ENCODE results near the gene PSMB2. TPM values are rescaled to one million over a fixed set of nuclear protein-coding genes. Genes with fewer than 3 reads are reported as not detected.
A peak's percentile ranks its signal among the peaks of the same experiment; 100 is the strongest.

The PSMB2 gene
- total RNA-seq, 1 experiment from 2014 or later: 82.6 TPM

DNA sequence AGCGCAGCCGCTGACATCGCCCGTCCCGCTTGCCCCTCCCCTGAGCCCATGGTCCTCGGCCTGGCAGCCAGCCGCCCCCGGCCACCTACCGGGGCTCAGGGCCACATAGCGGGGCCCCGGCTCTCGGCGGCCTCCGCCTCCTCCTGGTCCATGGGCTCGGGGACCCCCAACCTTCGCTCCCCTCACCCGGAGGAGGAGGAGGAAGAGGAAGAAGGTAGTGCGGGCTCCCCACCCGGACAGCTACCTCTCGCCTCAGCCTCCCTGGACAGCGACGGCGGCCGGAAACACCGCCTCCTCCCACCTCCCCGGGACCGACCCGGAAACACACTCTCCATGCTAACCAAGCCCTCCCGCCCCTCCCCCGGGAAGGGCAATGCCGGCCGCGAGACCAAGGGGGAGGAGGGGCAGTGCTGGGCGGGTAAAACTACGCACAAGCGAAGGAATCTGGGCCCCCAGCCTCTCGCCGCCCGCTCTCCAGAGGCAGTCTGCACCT lies 84.2 kb downstream of the PSMB2 start, which contains the start of gene KIAA0319L:
Gene KIAA0319L, minus strand, starts transcription at position 286 of the 493 bp plus-strand sequence. CDS start 2,912 bp downstream, outside the sequence.
- H3K4me3 Mint-ChIP-seq (ENCODE audit: unreplicated experiment): peak within 1 kb of the TSS; percentile 94
- peak; percentile 88 for DNase-seq (ENCODE audit: unreplicated experiment)
- peaks cover 50% of the 10 kb centered on the region for H3K4me1 Mint-ChIP-seq (ENCODE audit: insufficient read depth, unreplicated experiment)
- TF ChIP-seq, protein P1, sequence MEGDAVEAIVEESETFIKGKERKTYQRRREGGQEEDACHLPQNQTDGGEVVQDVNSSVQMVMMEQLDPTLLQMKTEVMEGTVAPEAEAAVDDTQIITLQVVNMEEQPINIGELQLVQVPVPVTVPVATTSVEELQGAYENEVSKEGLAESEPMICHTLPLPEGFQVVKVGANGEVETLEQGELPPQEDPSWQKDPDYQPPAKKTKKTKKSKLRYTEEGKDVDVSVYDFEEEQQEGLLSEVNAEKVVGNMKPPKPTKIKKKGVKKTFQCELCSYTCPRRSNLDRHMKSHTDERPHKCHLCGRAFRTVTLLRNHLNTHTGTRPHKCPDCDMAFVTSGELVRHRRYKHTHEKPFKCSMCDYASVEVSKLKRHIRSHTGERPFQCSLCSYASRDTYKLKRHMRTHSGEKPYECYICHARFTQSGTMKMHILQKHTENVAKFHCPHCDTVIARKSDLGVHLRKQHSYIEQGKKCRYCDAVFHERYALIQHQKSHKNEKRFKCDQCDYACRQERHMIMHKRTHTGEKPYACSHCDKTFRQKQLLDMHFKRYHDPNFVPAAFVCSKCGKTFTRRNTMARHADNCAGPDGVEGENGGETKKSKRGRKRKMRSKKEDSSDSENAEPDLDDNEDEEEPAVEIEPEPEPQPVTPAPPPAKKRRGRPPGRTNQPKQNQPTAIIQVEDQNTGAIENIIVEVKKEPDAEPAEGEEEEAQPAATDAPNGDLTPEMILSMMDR (IDR thresholded peaks at IDR 0.05; ENCODE audit: unreplicated experiment): no peak
- no peaks in the 10 kb centered on the region for H3K27me3 Mint-ChIP-seq (ENCODE audit: insufficient read depth, unreplicated experiment)
- no peaks in the 10 kb centered on the region for H3K9me3 Mint-ChIP-seq (ENCODE audit: unreplicated experiment)
- POLR2A ChIA-PET: interaction anchor here (0.6 to 9.9 kb wide), 17 partner anchors 8 to 364 kb away, joined by 3 to 212 read pairs (median 7); partner anchors contain the start of genes CLSPN, PSMB2 and SFPQ
- BruUV-seq (replicated peaks): no TSS peak
- CTCF ChIA-PET: interaction anchor here (0.6 to 3.4 kb wide), 12 partner anchors 11 to 798 kb away, joined by 3 to 31 read pairs (median 4); no protein-coding TSS in a partner anchor
- H3K36me3 Mint-ChIP-seq (ENCODE audit: insufficient read depth, unreplicated experiment): peaks cover 32% of the 10 kb centered on the region
- H3K27ac Mint-ChIP-seq (ENCODE audit: low read depth, unreplicated experiment): peak within 1 kb of the TSS; percentile 93
- intact Hi-C loops (cut with micrococcal nuclease): loop anchor here (2.0 kb wide), 1 partner anchor 108 kb away; no protein-coding TSS in a partner anchor

DNA sequence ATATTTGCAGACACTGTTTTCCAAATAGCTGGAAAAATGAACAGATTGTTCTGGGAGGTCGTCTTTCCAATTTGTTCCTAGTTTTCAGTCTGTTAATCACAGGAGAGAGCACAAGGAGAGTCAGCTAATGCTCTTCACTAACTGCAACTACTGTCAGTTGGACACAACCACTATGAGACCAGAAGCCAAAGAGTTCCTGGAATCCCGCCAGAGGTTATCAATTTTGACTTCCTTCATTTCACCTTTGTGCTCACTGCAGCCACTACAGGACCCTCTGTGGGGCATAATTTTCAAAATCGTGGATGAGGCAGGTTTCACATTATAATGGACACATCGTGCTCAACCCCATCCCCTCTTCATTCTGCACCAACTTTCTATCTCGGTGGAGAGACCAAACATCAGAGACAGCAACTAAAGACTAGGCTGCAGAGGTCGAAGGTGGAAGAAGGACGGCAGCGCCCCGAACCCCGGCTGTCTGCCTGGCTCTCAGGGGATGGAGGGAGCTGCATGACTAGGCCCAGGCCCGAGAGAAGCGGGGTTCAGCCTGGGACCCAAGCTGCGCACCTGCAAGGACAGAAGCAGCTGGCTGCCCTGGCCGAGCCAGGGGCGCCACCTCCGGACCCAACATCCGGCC lies 84.7 kb downstream of the PSMB2 start:
- Mint-ChIP-seq H3K36me3 (ENCODE audit: insufficient read depth, unreplicated experiment) (peaks cover 34% of the 10 kb centered on the region), H3K4me1 (ENCODE audit: insufficient read depth, unreplicated experiment) (peaks cover 45% of the 10 kb centered on the region), H3K9me3 (ENCODE audit: unreplicated experiment) (no peaks in the 10 kb centered on the region), H3K4me3 (ENCODE audit: unreplicated experiment) (peak overlapping the region; percentile 94), H3K27ac (ENCODE audit: low read depth, unreplicated experiment) (peak overlapping the region; percentile 93), H3K27me3 (ENCODE audit: insufficient read depth, unreplicated experiment) (no peaks in the 10 kb centered on the region)
- DNase-seq (ENCODE audit: unreplicated experiment): no peak
- ChIA-PET POLR2A (interaction anchor here (0.7 to 9.9 kb wide), 25 partner anchors 8 to 525 kb away, joined by 3 to 212 read pairs (median 4); partner anchors contain the start of genes C1orf216, CLSPN, PSMB2 and SFPQ), CTCF (interaction anchor here (0.6 to 3.4 kb wide), 11 partner anchors 8 to 215 kb away, joined by 3 to 31 read pairs (median 7); no protein-coding TSS in a partner anchor)
- TSS peak; percentile 32 for BruUV-seq (replicated peaks)
- intact Hi-C loops (cut with micrococcal nuclease): loop anchor here (2.0 kb wide), 1 partner anchor 108 kb away; no protein-coding TSS in a partner anchor
- TF ChIP-seq, protein P1 (IDR thresholded peaks at IDR 0.05; ENCODE audit: unreplicated experiment): no peak

DNA sequence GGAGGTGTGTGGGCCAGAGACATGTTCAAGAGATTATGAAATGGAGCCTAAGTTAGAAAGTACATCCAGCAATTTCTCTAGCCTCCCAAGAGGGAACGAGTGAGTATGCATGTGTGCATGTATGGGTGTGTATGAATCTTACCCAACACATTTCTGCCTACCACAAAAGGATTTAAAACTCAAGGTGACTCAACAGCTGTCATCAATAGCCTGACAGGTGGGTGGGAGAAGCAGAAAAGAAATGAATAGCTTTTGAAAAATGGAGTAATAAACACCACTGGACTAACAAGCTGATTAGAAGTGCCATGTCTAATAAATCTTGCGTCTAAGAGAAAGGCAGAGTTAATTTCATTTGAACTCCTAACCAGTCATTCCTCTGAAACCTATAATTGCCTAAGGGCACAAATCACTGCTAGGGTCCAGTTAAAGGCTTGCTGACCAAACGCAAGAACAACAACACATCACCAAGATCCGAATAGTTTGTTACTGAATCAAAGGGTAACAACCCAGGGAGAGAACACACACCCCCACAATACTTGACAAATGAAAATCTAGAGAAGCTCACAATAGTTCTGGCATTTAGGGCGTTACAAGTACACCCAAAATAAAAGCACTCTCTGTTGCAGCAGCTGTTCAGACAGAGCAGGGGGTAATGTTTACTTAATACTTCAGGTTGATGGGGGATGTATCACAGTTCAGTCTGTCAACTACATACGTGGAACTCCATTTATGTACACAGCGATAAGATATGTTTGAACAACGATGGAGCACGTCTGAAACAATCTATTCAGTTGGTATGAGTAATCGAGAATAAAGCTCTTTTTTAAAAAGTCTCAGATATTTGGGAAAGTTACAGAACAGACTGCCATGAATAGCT lies 85.5 kb downstream of the PSMB2 start:
- Mint-ChIP-seq H3K27ac (ENCODE audit: low read depth, unreplicated experiment) (peak overlapping the region; percentile 93), H3K36me3 (ENCODE audit: insufficient read depth, unreplicated experiment) (peaks cover 33% of the 10 kb centered on the region), H3K4me1 (ENCODE audit: insufficient read depth, unreplicated experiment) (peaks cover 38% of the 10 kb centered on the region), H3K4me3 (ENCODE audit: unreplicated experiment) (peak overlapping the region; percentile 94), H3K9me3 (ENCODE audit: unreplicated experiment) (no peaks in the 10 kb centered on the region), H3K27me3 (ENCODE audit: insufficient read depth, unreplicated experiment) (no peaks in the 10 kb centered on the region)
- peak; percentile 79 for DNase-seq (ENCODE audit: unreplicated experiment)
- CTCF ChIA-PET: interaction anchor here (0.6 to 3.4 kb wide), 12 partner anchors 9 to 216 kb away, joined by 3 to 31 read pairs (median 6); no protein-coding TSS in a partner anchor
- POLR2A ChIA-PET: interaction anchor here (0.6 to 9.9 kb wide), 23 partner anchors 9 to 525 kb away, joined by 3 to 212 read pairs (median 3); partner anchors contain the start of genes C1orf216, CLSPN, PSMB2 and SFPQ
- intact Hi-C loops (cut with micrococcal nuclease): loop anchor here (2.0 kb wide), 1 partner anchor 107 kb away; no protein-coding TSS in a partner anchor
- no TSS peak for BruUV-seq (replicated peaks)
- TF ChIP-seq, protein P1 (IDR thresholded peaks at IDR 0.05; ENCODE audit: unreplicated experiment): no peak
